Stimulated activated CD4-positive, alpha-beta T cell treated with anti-CD3 and anti-CD28 coated beads, Interleukin-4, amount 100 ng/mL, for 48 hours (primary cell): ENCODE measurements around the gene LRFN4.

Experiments used
- DNase-seq, 2 donors: peaks; one replicate each; pipeline ENCODE4 v3.0.0-alpha.2; 2020; ENCODE audit warnings: low read depth in 2 of 2

Gene LRFN4

GRCh38 chr11:66870616-66871520, 14.0 kb downstream of the LRFN4 start:
- DNase-seq, result no peak

- DNase-seq, result no peak
Observed at GRCh38 chr11:66871521-66871901, 14.6 kb downstream of the LRFN4 start.

- DNase-seq, result no peak
Observed at GRCh38 chr11:66874232-66874631, 17.4 kb downstream of the LRFN4 start.

- no peak for DNase-seq
Observed at GRCh38 chr11:66875378-66875777, 18.5 kb downstream of the LRFN4 start.

- no peak for DNase-seq
Observed at GRCh38 chr11:66877588-66878385, 20.9 kb downstream of the LRFN4 start.

GRCh38 chr11:66878474-66878873, 21.6 kb downstream of the LRFN4 start:
- DNase-seq, result no peak

GRCh38 chr11:66879000-66879399, 22.1 kb downstream of the LRFN4 start:
- DNase-seq, result no peak

GRCh38 chr11:66879583-66879982, 22.7 kb downstream of the LRFN4 start:
- DNase-seq, result no peak

DNA sequence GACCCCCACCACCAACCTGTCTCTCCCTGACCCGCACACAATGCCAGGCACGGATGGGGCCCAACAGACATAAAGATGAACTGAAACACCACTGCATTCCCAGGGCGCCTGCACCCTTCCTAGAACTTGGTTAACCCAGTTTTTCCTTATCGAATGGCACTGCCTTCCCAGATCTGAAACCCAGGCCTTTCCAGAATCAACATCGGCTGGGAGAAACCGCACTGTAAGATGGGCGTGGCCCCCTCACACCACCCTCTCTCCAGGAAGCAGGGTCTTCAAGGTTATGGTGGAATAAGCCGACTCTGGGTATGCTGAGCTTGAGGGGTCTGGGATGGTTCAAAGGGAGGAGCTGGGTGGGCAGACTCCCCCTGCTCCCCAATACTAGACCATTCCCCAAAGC, 23.1 kb downstream of the LRFN4 start:
- DNase-seq, result no peak

DNA sequence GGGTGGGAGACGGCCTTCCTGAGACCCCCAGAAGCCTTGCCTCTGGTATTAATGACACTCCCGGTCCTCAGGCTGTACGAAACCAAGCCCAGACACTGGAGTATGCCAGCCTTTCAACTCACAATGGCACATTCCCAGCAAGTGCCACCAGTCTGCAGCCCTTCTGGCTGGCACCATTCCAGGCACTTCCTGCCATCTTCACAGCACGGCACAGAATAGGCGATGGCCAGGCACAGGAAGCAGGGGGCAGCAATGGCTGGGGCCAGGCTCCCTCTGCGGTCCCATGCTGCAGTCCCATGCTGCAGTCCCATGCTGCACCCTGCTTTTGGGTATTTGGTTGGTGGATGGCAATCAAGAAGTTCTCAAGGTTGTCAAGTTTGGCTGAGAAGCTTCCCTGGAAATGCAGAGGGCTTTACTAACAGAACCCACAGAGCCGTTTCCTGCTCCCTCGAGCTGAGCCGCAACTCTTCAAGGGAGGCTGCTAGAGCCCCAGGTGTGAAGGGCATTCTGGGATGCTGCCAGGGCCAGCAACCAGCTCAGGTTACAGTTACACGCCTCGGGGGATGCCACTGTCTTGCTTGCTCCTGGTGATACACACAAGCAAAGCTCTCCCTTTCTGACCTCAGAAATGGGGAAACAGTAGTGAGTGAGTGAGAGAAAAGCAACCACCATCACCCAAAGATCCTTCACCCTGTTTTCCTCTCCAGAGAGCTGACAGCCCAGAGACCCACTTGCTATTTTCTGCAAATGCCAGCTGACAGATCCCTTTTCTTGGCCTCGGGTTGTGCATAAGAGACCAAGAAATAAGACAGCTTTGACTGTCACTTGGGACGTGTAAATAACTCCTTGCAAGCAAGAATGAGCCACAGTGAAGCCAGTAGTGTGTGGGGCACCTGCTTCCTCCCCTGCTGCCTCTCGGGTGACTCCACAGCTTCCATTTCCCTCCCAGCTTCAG, 23.9 kb downstream of the LRFN4 start:
- no peak for DNase-seq

DNA sequence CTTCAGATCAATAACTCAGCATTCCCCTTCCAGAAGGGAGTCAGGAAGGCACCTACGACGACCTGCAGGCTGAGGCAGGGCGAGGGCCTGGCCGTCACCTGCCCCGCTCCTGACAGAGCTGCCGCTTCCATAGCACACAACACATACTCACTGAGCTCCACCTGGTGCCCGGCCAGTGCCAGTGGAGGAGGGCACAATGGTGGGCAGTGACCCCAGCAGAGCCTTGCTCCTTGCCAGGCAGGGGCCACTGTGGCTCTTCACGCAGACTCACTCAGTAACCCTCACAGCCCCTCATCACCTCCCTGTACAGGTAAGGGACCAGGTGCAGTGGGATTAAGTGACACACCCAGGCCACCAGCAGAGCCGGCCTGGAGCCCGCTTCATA, 24.6 kb downstream of the LRFN4 start:
- DNase-seq, result no peak

DNA sequence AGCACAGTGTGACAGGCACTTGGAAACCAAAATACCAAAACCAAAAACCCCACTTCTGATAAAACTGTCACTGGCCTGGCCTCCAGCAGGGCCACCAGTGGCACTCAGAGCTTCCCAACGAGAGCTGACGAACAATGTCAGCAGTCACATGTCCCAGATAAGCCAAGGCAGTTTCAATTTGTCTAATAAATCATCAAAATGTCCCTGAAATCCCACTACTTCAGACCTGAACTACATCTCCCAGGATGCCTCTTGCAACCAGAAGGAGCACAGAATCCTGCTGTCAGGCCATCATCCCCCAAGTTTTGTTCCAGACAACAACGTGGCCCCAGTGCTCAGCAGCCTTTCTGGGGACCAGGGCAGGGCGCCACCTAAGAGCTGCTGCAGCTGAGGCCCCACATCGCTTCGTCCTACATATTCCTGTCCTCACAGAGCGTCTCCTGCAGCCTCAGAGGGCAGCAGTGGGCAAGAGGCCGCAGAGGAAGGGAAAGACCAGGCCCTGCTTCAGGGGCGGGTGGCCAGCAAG, 25.1 kb downstream of the LRFN4 start:
- DNase-seq, result no peak

GRCh38 chr11:66882561-66883015, 25.7 kb downstream of the LRFN4 start:
- DNase-seq, result no peak

DNA sequence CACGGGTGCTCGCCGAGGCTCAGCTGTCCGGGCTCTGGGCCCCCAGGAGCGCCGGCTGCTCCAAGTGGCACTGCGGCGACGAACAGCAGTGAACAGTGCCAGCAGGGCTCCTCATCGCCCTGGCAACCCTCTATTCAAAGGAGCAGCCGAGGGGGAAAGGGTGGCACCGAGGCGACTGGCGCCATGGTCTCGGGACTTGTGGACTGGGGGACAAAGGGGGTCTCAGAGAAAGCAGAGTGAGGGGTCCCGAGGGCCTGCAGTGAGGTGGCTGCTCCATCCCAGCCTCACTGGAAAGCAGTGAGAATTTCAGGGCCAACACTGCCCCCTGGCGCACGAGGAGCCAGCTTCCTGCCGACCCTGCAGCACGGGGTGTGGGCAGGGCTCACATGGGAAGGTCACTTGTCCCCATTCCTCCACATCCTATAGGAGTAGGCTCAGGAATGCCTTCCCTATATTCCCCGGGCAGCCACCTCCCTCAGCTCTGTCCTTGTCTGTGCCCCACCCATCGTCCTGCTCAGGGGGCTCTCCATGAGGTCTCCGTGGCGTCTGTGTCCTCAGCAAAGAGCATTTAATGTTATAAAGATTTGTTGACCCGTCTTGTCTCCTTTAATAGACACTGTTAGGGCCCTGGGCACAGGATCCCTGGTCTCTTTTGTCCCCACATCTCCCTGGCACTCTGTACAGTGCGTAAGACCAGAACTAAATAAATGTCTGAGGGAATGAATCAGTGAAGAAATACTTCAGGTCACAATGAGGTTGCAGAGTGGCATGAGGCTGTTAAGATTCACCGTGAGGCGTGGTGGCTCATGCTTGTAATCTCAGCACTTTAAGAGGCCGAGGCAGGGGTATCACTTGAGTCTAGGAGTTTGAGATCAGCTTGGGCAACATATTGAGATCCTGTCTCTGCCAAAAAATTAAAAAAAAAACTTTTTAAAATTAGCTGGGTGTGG, 26.4 kb downstream of the LRFN4 start:
- DNase-seq, result peak; percentile 64 to 73

DNA sequence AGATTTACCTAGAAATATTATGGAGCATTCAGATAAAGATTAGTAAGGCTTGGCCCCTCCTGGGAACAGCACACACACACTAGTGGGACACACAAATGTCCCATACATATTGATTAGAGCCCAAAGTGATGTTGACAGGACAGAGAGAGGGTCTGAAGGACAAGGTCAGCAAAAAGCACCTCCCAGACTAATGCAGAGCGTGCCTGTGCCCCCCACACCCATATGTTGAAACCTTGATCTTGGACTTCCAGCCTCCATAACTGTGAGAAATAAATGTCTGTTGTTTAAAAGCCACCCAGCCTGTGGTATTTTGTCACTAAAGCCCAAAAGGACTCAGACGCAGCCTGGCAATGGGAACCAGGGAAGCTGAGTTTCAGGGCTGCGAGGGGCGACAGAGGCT, 27.6 kb downstream of the LRFN4 start:
- DNase-seq, result no peak

GRCh38 chr11:66885469-66885868, 28.6 kb downstream of the LRFN4 start:
- DNase-seq, result no peak

DNA sequence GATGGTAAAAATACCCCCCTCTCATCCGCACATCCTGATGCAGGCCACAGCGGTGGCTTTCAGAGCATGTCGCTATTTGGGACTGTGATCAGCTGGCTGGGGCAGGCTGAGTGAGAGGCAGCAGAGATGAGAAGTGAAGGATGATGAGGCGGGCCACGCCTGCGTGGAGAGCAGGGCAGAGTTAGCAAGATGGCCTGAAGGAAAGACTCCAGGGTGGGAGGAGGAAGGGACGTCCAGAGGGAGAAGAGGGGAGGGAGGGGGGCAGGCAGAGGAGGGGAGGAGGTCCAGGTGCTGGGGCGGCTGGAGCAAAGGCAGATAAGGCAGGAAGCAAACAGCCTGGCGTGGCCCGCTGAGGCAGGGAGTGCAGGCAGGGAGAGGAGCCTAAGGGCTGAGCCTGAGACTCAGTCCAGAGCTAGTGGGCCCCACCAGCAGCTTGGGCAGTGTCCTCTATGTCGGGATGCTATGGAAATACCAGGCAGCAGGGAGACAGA, 29.1 kb downstream of the LRFN4 start:
- DNase-seq, result no peak

- DNase-seq, result no peak
Observed at GRCh38 chr11:66886671-66887221, 29.9 kb downstream of the LRFN4 start.

- no peak for DNase-seq
Observed at GRCh38 chr11:66887526-66887925, 30.7 kb downstream of the LRFN4 start.

GRCh38 chr11:66888282-66888681, 31.4 kb downstream of the LRFN4 start:
- DNase-seq, result no peak
